ENCODE data around the gene SLC9A3. TPM values are rescaled to one million over a fixed set of nuclear protein-coding genes. Genes with fewer than 3 reads are reported as not detected.

SLC9A3 gene
- total RNA-seq, 1 experiment from 2014 or later: 1.5 TPM

GRCh38 chr5:443239-444151, 80.8 kb downstream of the SLC9A3 start:
- intact Hi-C loops (cut with micrococcal nuclease): loop anchor here (10.0 kb wide), 2 partner anchors 461 to 721 kb away; no protein-coding TSS in a partner anchor
- Histone ChIP-seq H3K9me2 (ENCODE audit: insufficient read depth) (no peaks in the 10 kb centered on the region), H3K4me2 (ENCODE audit: low read length) (peak overlapping the region; percentile 99), H2AFZ (ENCODE audit: low read depth, low read length, poor library complexity, severe bottlenecking) (no peak overlapping the region), H3K27me3 (ENCODE audit: insufficient read depth, low read length) (no peaks in the 10 kb centered on the region), H3K79me2 (ENCODE audit: insufficient read depth, low read length) (peaks cover 40% of the 10 kb centered on the region), H4K20me1 (ENCODE audit: insufficient read depth) (0 out of 2 replicates have a peak, but pooled peaks cover 3% of the 10 kb centered on the region), H3K4me3 (replicated peaks in 1 of 2; ENCODE audit: low read depth in 1 of 2, low read length in 2 of 2) (peak overlapping the region; percentile 98 to 99), H3K27ac (ENCODE audit: low read depth, low read length) (peak overlapping the region; percentile 86; the same call in 1 of the 2 replicates), H3K9me3 (ENCODE audit: control insufficient read depth in 1 of 2, insufficient read depth in 1 of 2, low read depth in 1 of 2, low read length in 2 of 2) (no peaks in the 10 kb centered on the region), H3K9ac (ENCODE audit: low read length) (peak overlapping the region; percentile 87), H3K36me3 (ENCODE audit: control insufficient read depth in 1 of 2, insufficient read depth in 2 of 2, low read length in 2 of 2) (peaks cover 11 to 13% of the 10 kb centered on the region in 2 experiments; a peak in 3 of 4 replicates), H3K4me1 (ENCODE audit: control insufficient read depth in 1 of 2, insufficient read depth in 2 of 2, low read length in 2 of 2) (peaks cover 12 to 30% of the 10 kb centered on the region in 2 experiments)
- BruUV-seq (replicated peaks): no TSS peak
- TF ChIP-seq EGR1 (IDR thresholded peaks at IDR 0.05; ENCODE audit: low read depth): no peak
- TF ChIP-seq ELF1 (IDR thresholded peaks at IDR 0.05; ENCODE audit: borderline replicate concordance, low read depth): no peak
- TF ChIP-seq SRF (IDR thresholded peaks at IDR 0.05; ENCODE audit: low read depth): no peak
- no peak for TF ChIP-seq YY1 (IDR thresholded peaks at IDR 0.05; ENCODE audit: extremely low read depth, insufficient replicate concordance, low read depth, low read length)
- no peak for TF ChIP-seq EZH2phosphoT487 (IDR thresholded peaks at IDR 0.05; ENCODE audit: borderline replicate concordance)
- no peak for TF ChIP-seq ZBTB33 (IDR thresholded peaks at IDR 0.05; ENCODE audit: extremely low read depth, insufficient replicate concordance, low read length)
- no peak for TF ChIP-seq SP1 (IDR thresholded peaks at IDR 0.05; ENCODE audit: low read depth)
- ChIA-PET CTCF (interaction anchor here (1.5 kb wide), 1 partner anchor 29 kb away, joined by 4 read pairs; no protein-coding TSS in a partner anchor), POLR2A (no interaction called here), RAD21 (ENCODE audit: low non-redundant PET in 1 of 2, low total read pairs in 2 of 2, uncharacterized antibody in 2 of 2, unreplicated experiment in 2 of 2) (no interaction called here)
- no peak for DNase-seq (ENCODE audit: low read depth, low spot score)
- ATAC-seq: peak; percentile 56
